Measurements from ENCODE around the gene B3GNT3. TPM values are rescaled to one million over a fixed set of nuclear protein-coding genes. Genes with fewer than 3 reads are reported as not detected.

The B3GNT3 gene
- total and polyA plus RNA-seq, 9 donors, result 0.25 to 0.79 (median 0.37) TPM; not detected in 2

- WGBS, 3 donors, result 86 to 88% (median 86%) methylated on average over 20 of the region's 20 CpGs
- no peak for DNase-seq
- H3K4me1 ChIP-seq (ENCODE audit: insufficient read depth), result no peaks in the 10 kb centered on the region
These were observed 16.7 kb downstream of the B3GNT3 start for GRCh38 chr19:17811681-17812080.

GRCh38 chr19:17812099-17812498 is 17.2 kb downstream of the B3GNT3 start:
- Histone ChIP-seq H3K9me3 (no peaks in the 10 kb centered on the region), H3K4me3 (no peak overlapping the region), H3K4me1 (ENCODE audit: insufficient read depth) (no peaks in the 10 kb centered on the region), H3K36me3 (no peaks in the 10 kb centered on the region), H3K27ac (no peak overlapping the region), H3K27me3 (no peaks in the 10 kb centered on the region)
- TF ChIP-seq CTCF (IDR thresholded peaks at IDR 0.05) (no peak), POLR2A (IDR thresholded peaks at IDR 0.05) (no peak), EP300 (IDR thresholded peaks at IDR 0.05) (no peak)
- DNase-seq, result no peak
- intact Hi-C loops (cut with DNase I), result no loop called here
- 54 to 71% (median 58%) methylated on average over 5 of the region's 5 CpGs for WGBS, 3 donors

More at GRCh38 chr19:17811681-17812080, 16.7 kb downstream of the B3GNT3 start:
- intact Hi-C loops (cut with DNase I), result no loop called here
- Histone ChIP-seq H3K27ac (no peak overlapping the region), H3K4me3 (no peak overlapping the region), H3K27me3 (no peaks in the 10 kb centered on the region), H3K9me3 (no peaks in the 10 kb centered on the region), H3K36me3 (no peaks in the 10 kb centered on the region)
- TF ChIP-seq EP300 (IDR thresholded peaks at IDR 0.05) (no peak), POLR2A (IDR thresholded peaks at IDR 0.05) (no peak), CTCF (IDR thresholded peaks at IDR 0.05) (no peak)

- H3K4me3 ChIP-seq, result no peak overlapping the region
- WGBS, 3 donors, result 86 to 87% (median 87%) methylated on average over 13 of the region's 13 CpGs
- H3K27me3 ChIP-seq, result no peaks in the 10 kb centered on the region
- H3K36me3 ChIP-seq, result no peaks in the 10 kb centered on the region
- no peaks in the 10 kb centered on the region for H3K4me1 ChIP-seq (ENCODE audit: insufficient read depth)
- no peak for TF ChIP-seq POLR2A (IDR thresholded peaks at IDR 0.05)
- TF ChIP-seq CTCF (IDR thresholded peaks at IDR 0.05), result no peak
- no peak for TF ChIP-seq EP300 (IDR thresholded peaks at IDR 0.05)
- no peak for DNase-seq
- intact Hi-C loops (cut with DNase I), result no loop called here
- H3K9me3 ChIP-seq, result no peaks in the 10 kb centered on the region
- no peak overlapping the region for H3K27ac ChIP-seq
These were observed 22.9 kb downstream of the B3GNT3 start for GRCh38 chr19:17817668-17818363.

GRCh38 chr19:17821190-17821589 is 26.3 kb downstream of the B3GNT3 start, which contains the start of gene INSL3:
INSL3 (minus strand) TSS chr19:17821519; CDS start chr19:17821506, 13 bp downstream.
- Histone ChIP-seq H3K36me3 (no peaks in the 10 kb centered on the region), H3K4me1 (ENCODE audit: insufficient read depth) (peaks cover 7% of the 10 kb centered on the region), H3K4me3 (no peak within 1 kb of the TSS), H3K27me3 (no peaks in the 10 kb centered on the region), H3K27ac (no peak within 1 kb of the TSS), H3K9me3 (no peaks in the 10 kb centered on the region)
- 81 to 86% (median 82%) methylated on average over 28 to 34 of the region's 34 CpGs for WGBS, 3 donors
- intact Hi-C loops (cut with DNase I), result no loop called here
- no peak for TF ChIP-seq CTCF (IDR thresholded peaks at IDR 0.05)
- TF ChIP-seq EP300 (IDR thresholded peaks at IDR 0.05), result no peak
- TF ChIP-seq POLR2A (IDR thresholded peaks at IDR 0.05), result no peak
- peak in 1 of 5 donors; percentile 14 for DNase-seq

Data from ovary (tissue), 9 donors.